Fibroblast of peridontal ligament (primary cell): Measurements from ENCODE around the gene NUP85.
"Not testable (repeated sequence)": the region's sequence is repeated elsewhere in the genome, so short reads cannot be mapped to it uniquely, and the experiment has no call there.

Source experiments
- DNase-seq: peaks from one replicate; pipeline ENCODE4 v3.0.0-alpha.2; 2010; ENCODE audit errors: extremely low read depth

Gene NUP85

GRCh38 chr17:75205037-75205792 is at the start of gene NUP85:
NUP85 (plus strand) TSS chr17:75205679; CDS start chr17:75205762, 83 bp downstream.
- DNase-seq = peak; percentile 91

- DNase-seq = not testable (repeated sequence)
Observed at GRCh38 chr17:75158480-75158879, 47.0 kb upstream of the NUP85 start.

- no peak for DNase-seq
Observed at GRCh38 chr17:75159196-75160031, 46.1 kb upstream of the NUP85 start.

- DNase-seq = no peak
Observed at GRCh38 chr17:75160211-75160610, 45.3 kb upstream of the NUP85 start.

GRCh38 chr17:75163074-75163473 is 42.4 kb upstream of the NUP85 start:
- DNase-seq = no peak

- DNase-seq = not testable (repeated sequence)
Observed at GRCh38 chr17:75164606-75165005, 40.9 kb upstream of the NUP85 start.

- DNase-seq = no peak
Observed at GRCh38 chr17:75168998-75169397, 36.5 kb upstream of the NUP85 start.

GRCh38 chr17:75173526-75173925 is 32.0 kb upstream of the NUP85 start:
- DNase-seq = no peak

GRCh38 chr17:75174996-75175395 is 30.5 kb upstream of the NUP85 start:
- DNase-seq = no peak

- DNase-seq = no peak
Observed at GRCh38 chr17:75176625-75177024, 28.9 kb upstream of the NUP85 start.

GRCh38 chr17:75178453-75178852 is 27.0 kb upstream of the NUP85 start:
- no peak for DNase-seq

- peak; percentile 21 for DNase-seq
Observed at GRCh38 chr17:75181110-75181509, 24.4 kb upstream of the NUP85 start.

GRCh38 chr17:75181608-75182318 is 23.7 kb upstream of the NUP85 start:
- peak; percentile 9 for DNase-seq

GRCh38 chr17:75182319-75182568 is 23.2 kb upstream of the NUP85 start:
- no peak for DNase-seq

- peak; percentile 92 for DNase-seq
Observed at GRCh38 chr17:75182569-75183436, 22.7 kb upstream of the NUP85 start, which contains the start of gene SUMO2. SUMO2 (minus strand) TSS chr17:75182959; CDS start chr17:75182834, 125 bp downstream.

GRCh38 chr17:75183999-75184884 is 21.2 kb upstream of the NUP85 start:
- DNase-seq = no peak

- no peak for DNase-seq
Observed at GRCh38 chr17:75188614-75189013, 16.9 kb upstream of the NUP85 start.

GRCh38 chr17:75191584-75191983 is 13.9 kb upstream of the NUP85 start:
- peak; percentile 64 for DNase-seq

- peak; percentile 32 for DNase-seq
Observed at GRCh38 chr17:75194879-75195278, 10.6 kb upstream of the NUP85 start.

- no peak for DNase-seq
Observed at GRCh38 chr17:75199886-75200618, 5.4 kb upstream of the NUP85 start.
